GM10266 (cell line): ENCODE results near the gene AMT.

ENCODE experiments used
- DNase-seq: peaks from one replicate; pipeline ENCODE4 v3.0.0; 2012; ENCODE audit errors: extremely low spot score
- TF ChIP-seq, protein P1 (sequence below): IDR thresholded peaks from 2 replicates; pipeline ENCODE4 v1.5.1; 2012; ENCODE audit warnings: mild to moderate bottlenecking, low read depth; ENCODE audit not compliant: control insufficient read depth, insufficient read depth; ENCODE audit errors: missing control alignments

The AMT gene

DNA sequence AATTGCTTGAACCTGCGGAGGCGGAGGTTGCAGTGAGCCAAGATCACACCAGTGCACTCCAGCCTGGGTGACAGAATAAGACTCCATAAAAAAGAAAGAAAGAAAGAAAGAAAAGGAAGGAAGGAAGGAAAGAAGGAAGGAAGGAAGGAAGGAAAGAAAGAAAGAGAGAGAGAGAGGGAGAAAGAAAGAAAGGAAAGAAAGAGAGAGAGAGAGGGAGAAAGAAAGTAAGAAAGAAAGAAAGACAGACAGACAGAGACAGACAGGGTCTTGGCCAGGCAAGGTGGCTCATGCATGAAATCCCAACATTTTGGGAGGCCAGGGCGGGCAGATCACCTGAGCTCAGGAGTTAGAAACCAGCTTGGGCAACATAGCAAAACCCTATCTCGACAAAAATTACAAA lies 31.3 kb upstream of the AMT start:
- DNase-seq, result no peak
- TF ChIP-seq, protein P1, sequence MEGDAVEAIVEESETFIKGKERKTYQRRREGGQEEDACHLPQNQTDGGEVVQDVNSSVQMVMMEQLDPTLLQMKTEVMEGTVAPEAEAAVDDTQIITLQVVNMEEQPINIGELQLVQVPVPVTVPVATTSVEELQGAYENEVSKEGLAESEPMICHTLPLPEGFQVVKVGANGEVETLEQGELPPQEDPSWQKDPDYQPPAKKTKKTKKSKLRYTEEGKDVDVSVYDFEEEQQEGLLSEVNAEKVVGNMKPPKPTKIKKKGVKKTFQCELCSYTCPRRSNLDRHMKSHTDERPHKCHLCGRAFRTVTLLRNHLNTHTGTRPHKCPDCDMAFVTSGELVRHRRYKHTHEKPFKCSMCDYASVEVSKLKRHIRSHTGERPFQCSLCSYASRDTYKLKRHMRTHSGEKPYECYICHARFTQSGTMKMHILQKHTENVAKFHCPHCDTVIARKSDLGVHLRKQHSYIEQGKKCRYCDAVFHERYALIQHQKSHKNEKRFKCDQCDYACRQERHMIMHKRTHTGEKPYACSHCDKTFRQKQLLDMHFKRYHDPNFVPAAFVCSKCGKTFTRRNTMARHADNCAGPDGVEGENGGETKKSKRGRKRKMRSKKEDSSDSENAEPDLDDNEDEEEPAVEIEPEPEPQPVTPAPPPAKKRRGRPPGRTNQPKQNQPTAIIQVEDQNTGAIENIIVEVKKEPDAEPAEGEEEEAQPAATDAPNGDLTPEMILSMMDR, result no peak

DNA sequence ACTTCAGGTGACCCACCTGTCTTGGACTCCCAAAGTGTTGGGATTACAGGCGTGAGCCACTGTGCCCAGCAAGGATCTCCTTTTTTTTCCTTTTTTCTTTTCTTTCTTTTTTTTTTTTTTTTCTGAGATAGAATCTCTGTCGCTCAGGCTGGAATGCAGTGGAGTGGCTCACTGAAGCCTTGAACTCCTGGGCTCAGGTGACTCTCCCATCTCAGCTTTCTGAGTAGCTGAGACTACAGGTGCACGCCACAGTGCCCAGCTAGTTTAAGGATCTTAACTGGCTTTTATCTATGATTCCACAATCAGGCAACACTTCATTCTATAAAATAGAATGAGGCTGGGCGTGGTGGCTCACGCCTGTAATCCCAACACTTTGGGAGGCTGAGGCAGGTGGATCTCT lies 23.1 kb upstream of the AMT start:
- DNase-seq, result no peak

DNA sequence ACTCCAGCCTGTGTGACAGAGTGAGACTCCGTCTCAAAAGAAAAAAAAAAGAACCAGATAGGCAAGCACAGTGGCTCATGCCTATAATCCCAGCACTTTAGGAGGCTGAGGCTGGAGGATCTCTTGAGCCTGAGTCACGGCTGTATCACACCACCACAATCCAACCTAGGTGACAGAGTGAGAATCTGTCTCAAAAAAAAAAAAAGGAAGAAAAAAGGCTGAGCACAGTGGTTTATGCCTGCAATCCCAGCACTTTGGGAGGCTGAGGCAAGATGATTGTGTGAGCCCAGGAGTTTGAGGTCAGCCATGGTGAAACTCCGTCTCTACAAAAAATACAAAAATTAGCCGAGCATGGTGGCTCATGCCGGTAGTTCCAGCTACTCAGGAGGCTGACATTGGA lies 12.5 kb upstream of the AMT start:
- DNase-seq, result no peak
- TF ChIP-seq, protein P1, result no peak

More for the DNA sequence above, 23.1 kb upstream of the AMT start:
- TF ChIP-seq, protein P1, result no peak

DNA sequence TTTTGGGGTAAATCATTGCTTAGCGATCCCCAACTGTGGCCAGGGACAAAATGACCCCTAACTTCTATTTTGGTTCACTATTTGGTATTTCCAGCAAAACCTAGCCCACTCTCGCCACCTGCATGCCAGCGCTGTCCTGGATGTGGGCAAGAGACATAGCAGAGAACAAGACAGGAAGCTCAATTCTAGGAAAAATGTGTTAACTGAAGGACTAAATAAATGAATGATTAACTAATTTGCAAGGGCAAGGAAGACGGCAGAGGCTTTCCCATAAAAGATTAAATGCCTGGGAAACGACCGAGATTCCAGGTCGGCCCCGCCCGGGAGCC lies 6.4 kb upstream of the AMT start:
- TF ChIP-seq, protein P1, result peak; percentile 13
- DNase-seq, result no peak

DNA sequence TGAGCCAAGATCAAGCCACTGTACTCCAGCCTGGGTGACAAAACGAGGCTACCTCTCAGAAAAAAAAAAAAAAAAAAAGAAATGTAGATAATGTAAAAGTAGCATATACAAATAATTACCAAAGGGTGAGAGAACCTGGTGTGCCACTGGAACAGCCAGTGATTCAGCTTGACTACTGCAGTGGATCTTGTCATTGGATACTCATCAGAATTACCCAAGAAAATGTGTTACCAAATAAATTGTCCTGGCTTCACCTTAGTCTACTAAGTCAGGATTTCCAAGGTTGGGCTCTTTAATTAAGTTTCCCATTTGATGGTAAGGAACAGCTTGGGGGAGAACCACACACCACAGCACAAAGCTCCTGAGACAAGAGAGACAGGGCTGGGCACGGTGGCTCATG lies 5.3 kb upstream of the AMT start:
- TF ChIP-seq, protein P1, result no peak
- no peak for DNase-seq

DNA sequence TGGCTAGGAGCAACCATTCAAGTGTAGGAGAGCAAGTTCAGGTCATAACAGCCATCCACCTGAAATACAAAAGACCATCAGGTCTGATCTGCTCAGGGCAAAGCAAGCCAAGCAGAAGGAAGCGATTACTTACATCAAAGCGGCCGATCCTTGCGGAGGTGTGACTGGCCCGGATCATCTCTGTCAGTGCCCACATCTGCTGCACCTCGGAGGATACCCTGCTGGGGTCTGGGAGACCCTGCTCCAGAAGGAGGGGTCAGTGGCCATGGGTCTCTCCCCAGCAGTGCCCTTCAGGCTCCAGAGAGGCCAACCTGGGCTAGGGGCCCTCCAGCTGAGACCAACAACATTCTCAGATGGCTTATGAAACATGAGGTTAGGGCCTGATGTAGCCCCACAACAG lies 2.5 kb upstream of the AMT start:
- TF ChIP-seq, protein P1, result no peak
- no peak for DNase-seq

DNA sequence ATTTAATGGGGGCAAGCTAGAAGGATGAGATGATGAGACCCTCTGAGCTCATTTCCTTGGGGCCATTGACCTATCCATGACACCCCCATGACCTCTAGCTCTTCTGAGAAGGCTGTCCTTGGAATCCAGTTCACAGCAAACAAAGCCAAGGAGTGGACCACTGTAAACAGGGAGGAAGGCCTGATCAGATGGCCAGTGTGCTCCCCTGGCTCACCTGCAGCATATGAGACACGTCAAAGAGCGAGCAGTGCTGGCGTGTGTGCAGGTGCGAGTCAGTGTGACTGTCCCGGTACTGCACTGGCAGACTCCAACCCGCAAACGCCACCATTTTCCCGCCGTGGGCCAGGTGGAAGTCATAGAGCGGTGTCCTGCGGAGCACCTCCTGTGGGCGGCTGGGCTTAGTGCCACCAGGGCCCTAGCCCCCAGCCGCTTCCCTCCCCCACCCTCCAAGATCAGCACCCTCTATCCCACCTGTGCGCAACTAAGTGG lies 339 bp downstream of the AMT start:
- no peak for DNase-seq
- TF ChIP-seq, protein P1, result no peak
